HG02938 (cell line): ENCODE data around the gene NFRKB.

Source experiments
- ATAC-seq: cut with Tn5 transposase; IDR thresholded peaks from one replicate; pipeline ENCODE4 v1.9.1; 2021; ENCODE audit warnings: mild to moderate bottlenecking, moderate library complexity; ENCODE audit not compliant: unreplicated experiment

NFRKB gene

GRCh38 chr11:129846508-129847335, 48.7 kb downstream of the NFRKB start:
- no peak for ATAC-seq
